Subcutaneous adipose tissue (tissue), 4 donors: ENCODE measurements around the gene IL3RA. TPM values are rescaled to one million over a fixed set of nuclear protein-coding genes. Genes with fewer than 3 reads are reported as not detected.

Experiments used
- total RNA-seq, 4 donors: library from RNA; depleted of rRNA; stranded (reverse); fragments of >200 nt; gene quantifications; one replicate each; pipeline ENCODE4 v1.1.0, GENCODE V29; 2016
- TF ChIP-seq, protein P1 (sequence below): fragments of 450-650 bp; IDR thresholded peaks from one replicate; pipeline ENCODE4 v1.5.1; 2016; ENCODE audit warnings: low read depth, mild to moderate bottlenecking, control low read depth, antibody characterized with exemption, moderate library complexity

Gene IL3RA
- total RNA-seq, 4 donors from 2014 or later, result 5.3 to 23.5 (median 13.2) TPM

DNA sequence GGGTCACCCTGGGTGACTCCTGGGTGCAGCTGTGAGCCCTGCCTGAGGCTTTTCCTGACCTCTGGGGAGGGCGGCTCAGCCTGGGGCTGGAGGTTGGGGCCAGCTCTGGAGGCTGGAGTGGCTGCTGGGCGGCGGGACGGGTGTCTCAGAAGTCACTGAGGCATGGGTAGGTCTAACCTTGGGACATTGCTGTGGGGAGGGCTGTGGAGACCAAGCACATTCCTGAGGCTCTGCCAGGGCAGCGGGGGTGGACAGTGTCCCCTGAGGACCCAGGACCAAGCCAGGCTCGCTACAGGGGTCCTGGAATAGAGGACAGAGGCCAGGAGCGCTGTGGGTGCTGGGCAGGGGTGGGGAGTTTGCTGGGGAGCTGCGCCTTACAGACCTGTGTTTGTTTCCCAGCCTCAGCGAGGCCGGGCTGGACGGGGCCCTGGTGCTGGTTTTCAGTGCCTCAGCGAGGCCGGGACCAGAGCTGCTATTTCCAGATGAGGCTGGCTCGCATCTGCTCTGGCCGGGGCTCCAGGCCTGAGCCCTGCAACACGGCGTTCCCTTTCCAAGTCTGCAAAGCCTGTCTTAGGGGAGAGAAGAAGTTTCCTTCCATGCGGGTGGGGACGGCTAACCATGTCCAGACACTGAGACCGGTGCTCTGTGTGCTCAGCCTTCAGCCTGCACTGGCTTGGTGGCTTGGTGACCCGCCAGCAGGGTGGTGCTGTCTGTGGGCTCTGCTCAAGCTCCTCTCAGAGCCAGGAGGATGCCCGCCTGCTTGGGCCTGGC is 58.3 kb downstream of the IL3RA start:
- TF ChIP-seq, protein P1, sequence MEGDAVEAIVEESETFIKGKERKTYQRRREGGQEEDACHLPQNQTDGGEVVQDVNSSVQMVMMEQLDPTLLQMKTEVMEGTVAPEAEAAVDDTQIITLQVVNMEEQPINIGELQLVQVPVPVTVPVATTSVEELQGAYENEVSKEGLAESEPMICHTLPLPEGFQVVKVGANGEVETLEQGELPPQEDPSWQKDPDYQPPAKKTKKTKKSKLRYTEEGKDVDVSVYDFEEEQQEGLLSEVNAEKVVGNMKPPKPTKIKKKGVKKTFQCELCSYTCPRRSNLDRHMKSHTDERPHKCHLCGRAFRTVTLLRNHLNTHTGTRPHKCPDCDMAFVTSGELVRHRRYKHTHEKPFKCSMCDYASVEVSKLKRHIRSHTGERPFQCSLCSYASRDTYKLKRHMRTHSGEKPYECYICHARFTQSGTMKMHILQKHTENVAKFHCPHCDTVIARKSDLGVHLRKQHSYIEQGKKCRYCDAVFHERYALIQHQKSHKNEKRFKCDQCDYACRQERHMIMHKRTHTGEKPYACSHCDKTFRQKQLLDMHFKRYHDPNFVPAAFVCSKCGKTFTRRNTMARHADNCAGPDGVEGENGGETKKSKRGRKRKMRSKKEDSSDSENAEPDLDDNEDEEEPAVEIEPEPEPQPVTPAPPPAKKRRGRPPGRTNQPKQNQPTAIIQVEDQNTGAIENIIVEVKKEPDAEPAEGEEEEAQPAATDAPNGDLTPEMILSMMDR, result no peak

DNA sequence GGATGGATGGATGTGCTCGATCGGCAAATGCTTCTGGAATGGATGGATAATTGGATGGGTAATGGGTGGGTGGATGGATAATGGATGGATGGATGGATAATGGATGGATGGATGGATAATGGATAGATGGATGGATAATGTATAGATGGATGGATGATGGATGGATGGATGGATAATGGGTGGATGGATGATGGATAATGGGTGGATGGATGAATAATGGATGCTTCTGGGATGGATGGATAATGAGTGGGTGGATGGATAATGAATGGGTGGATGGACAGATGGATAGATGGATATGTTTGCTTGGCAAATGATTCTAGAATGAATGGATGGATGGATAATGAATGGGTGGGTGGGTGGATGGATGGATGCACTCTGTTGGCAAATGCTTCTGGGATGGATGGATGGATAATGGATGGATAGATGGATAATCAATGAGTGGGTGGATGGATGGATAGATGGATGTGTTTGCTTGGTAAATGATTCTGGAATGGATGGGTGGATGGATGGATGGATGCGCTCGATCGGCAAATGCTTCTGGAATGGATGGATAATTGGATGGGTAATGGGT is 59.1 kb downstream of the IL3RA start:
- TF ChIP-seq, protein P1, result no peak

- TF ChIP-seq, protein P1, result no peak
Observed at GRCh38 chrX:1397001-1397400, 60.4 kb downstream of the IL3RA start.

GRCh38 chrX:1397441-1398270 is 61.1 kb downstream of the IL3RA start:
- TF ChIP-seq, protein P1, result no peak

DNA sequence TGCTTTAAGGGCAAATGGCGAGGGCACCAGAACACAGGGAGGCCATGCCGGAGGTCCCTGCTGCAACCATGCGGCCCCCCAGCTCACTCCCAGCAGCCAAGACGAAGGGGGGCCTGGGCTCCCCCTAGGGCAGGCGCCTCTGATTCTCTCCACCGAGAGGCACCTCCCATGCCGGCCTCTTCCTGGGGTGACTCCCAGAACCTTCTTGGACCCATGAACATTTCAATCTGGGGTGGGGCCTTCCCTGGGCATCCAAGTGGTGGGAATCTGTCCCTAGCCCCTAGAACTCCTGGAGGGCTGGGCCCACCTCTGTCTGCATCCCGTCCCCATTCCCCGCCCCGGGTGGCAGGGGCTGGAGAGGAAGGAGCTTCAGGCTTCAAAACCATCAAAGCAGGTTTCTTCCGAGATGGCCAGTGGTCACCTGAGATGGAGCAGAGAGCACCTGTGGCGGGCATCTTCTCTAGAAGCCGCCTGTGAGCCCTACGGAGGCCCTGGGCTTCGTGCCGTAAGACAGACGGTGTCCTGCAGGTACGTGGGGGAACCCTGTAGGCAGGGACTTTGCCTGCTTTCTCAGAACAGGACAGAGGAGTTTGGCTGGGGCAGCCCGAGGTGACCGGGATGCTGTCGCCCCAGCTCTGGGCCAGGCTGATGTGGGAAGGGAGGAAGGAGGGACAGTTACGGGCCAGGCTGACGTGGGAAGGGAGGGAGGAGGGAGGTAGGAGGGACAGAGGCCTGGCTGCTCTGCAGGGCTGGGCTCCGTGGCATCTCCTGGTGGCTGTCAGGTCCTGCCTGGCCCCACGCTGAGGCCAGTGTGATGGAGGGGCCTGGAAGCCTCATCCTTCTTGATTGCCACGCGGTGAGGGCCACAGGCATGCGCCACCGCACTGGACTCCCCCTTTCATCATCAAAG is 62.1 kb downstream of the IL3RA start:
- TF ChIP-seq, protein P1, result no peak

- TF ChIP-seq, protein P1, result no peak
Observed at GRCh38 chrX:1400049-1400448, 63.5 kb downstream of the IL3RA start.
